IMR-90 (cell line): Measurements from ENCODE around the gene LDHB. TPM values are rescaled to one million over a fixed set of nuclear protein-coding genes. Genes with fewer than 3 reads are reported as not detected.

Experiments
- ATAC-seq: fragments of 200-7000 bp; cut with Tn5 transposase; 2 replicates; pipeline ENCODE4 v1.9.1; 2020; ENCODE audit warnings: low read depth, mild to moderate bottlenecking, moderate library complexity
- BruUV-seq: library from RNA; stranded (reverse); fragments of 400-500 nt; replicated peaks from 2 replicates; lab custom pipeline; 2021; lab: Mats Ljungman, UMichigan
- CTCF ChIA-PET: fragments of 300-600 bp; formaldehyde crosslinking; extraction: SDS; loops from one replicate; lab custom pipeline; 2021; ENCODE audit warnings: antibody characterized with exemption; lab: Yijun Ruan, JAX
- POLR2A ChIA-PET: fragments of 300-600 bp; sonication (Branson Sonifier 250); formaldehyde crosslinking; loops from one replicate; lab custom pipeline; 2022; ENCODE audit warnings: antibody characterized with exemption; ENCODE audit not compliant: unreplicated experiment; lab: Charles Lee
- DNase-seq: peaks from one replicate; pipeline ENCODE4 v3.0.0; 2013
- H2AFZ ChIP-seq: replicated peaks from 2 replicates; pipeline ENCODE3; 2013; ENCODE audit warnings: low read length, mild to moderate bottlenecking; ENCODE audit not compliant: poor library complexity
- H2AK5ac ChIP-seq: 2 replicates; pipeline ENCODE4 v1.6.1; 2013; ENCODE audit warnings: low read depth, low read length, inconsistent platforms
- H2AK9ac ChIP-seq: replicated peaks from 2 replicates; pipeline ENCODE3; 2013; ENCODE audit warnings: mild to moderate bottlenecking, low read depth, low read length, moderate library complexity; ENCODE audit not compliant: poor library complexity
- H2BK120ac ChIP-seq: 2 replicates; pipeline ENCODE4 v1.6.1; 2013; ENCODE audit warnings: low read depth, low read length, inconsistent platforms
- H2BK15ac ChIP-seq: 3 replicates; pipeline ENCODE4 v1.6.1; 2013; ENCODE audit warnings: low read depth, low read length, inconsistent platforms
- H2BK20ac ChIP-seq: 2 replicates; pipeline ENCODE4 v1.6.1; 2013; ENCODE audit warnings: low read depth, mild to moderate bottlenecking, inconsistent platforms, low read length, moderate library complexity
- H2BK5ac ChIP-seq: 2 replicates; pipeline ENCODE4 v1.6.1; 2013; ENCODE audit warnings: mild to moderate bottlenecking, low read depth, low read length, inconsistent platforms; ENCODE audit not compliant: poor library complexity, severe bottlenecking
- H3K14ac ChIP-seq: replicated peaks from 2 replicates; pipeline ENCODE4 v1.6.1; 2013; ENCODE audit warnings: low read depth, low read length, inconsistent platforms
- H3K18ac ChIP-seq: 2 replicates; pipeline ENCODE4 v1.6.1; 2013; ENCODE audit warnings: low read depth, low read length, control low read depth
- H3K23ac ChIP-seq: 2 replicates; pipeline ENCODE4 v1.6.1; 2013; ENCODE audit warnings: low read depth, low read length, inconsistent platforms
- H3K27ac ChIP-seq: 2 replicates; pipeline ENCODE4 v1.5.1; 2013; ENCODE audit warnings: mild to moderate bottlenecking, control low read depth, low read length; ENCODE audit not compliant: insufficient read depth
- H3K27me3 ChIP-seq: 2 replicates; pipeline ENCODE4 v1.6.1; 2013; ENCODE audit warnings: low read length; ENCODE audit not compliant: control insufficient read depth, insufficient read depth
- H3K36me3 ChIP-seq: 2 replicates; pipeline ENCODE4 v1.6.1; 2013; ENCODE audit warnings: low read length, mixed read lengths; ENCODE audit not compliant: control insufficient read depth, insufficient read depth
- H3K4ac ChIP-seq: 2 replicates; pipeline ENCODE4 v1.6.1; 2013; ENCODE audit warnings: low read depth, low read length, inconsistent platforms
- H3K4me1 ChIP-seq: 2 replicates; pipeline ENCODE4 v1.6.1; 2013; ENCODE audit warnings: low read length, mixed read lengths; ENCODE audit not compliant: control insufficient read depth, insufficient read depth
- H3K4me2 ChIP-seq: 2 replicates; pipeline ENCODE4 v1.6.1; 2013; ENCODE audit warnings: low read depth, mild to moderate bottlenecking, control low read depth, low read length, moderate library complexity
- H3K4me3 ChIP-seq: 2 replicates; pipeline ENCODE4 v1.5.1; 2013; ENCODE audit warnings: low read depth, mild to moderate bottlenecking, control low read depth, low read length, moderate library complexity; ENCODE audit not compliant: insufficient read depth
- H3K56ac ChIP-seq: 2 replicates; pipeline ENCODE4 v1.6.1; 2013; ENCODE audit warnings: low read length, inconsistent platforms; ENCODE audit not compliant: insufficient read depth; ENCODE audit errors: extremely low read depth
- H3K79me1 ChIP-seq, 2 experiments: 2 replicates each; pipeline ENCODE4 v1.6.1; 2013; ENCODE audit warnings: low read length in 2 of 2, inconsistent platforms in 1 of 2, low read depth in 1 of 2
- H3K9ac ChIP-seq: 2 replicates; pipeline ENCODE4 v1.6.1; 2013; ENCODE audit warnings: low read depth, low read length, control low read depth
- H3K9me1 ChIP-seq: 2 replicates; pipeline ENCODE4 v1.6.1; 2013; ENCODE audit warnings: low read length, inconsistent platforms; ENCODE audit not compliant: insufficient read depth
- H3K9me3 ChIP-seq: 2 replicates; pipeline ENCODE4 v1.6.1; 2013; ENCODE audit warnings: low read length; ENCODE audit not compliant: control insufficient read depth, insufficient read depth
- H4K20me1 ChIP-seq: 2 replicates; pipeline ENCODE4 v1.6.1; 2013; ENCODE audit warnings: low read length, inconsistent platforms; ENCODE audit not compliant: insufficient read depth
- H4K5ac ChIP-seq: 2 replicates; pipeline ENCODE4 v1.6.1; 2013; ENCODE audit warnings: mild to moderate bottlenecking, low read depth, low read length, control low read depth
- H4K8ac ChIP-seq, 2 experiments: 2 replicates each; pipeline ENCODE4 v1.6.1; 2013; ENCODE audit warnings: low read depth in 2 of 2, low read length in 2 of 2, control low read depth in 1 of 2, inconsistent platforms in 1 of 2
- H4K91ac ChIP-seq: 2 replicates; pipeline ENCODE4 v1.6.1; 2013; ENCODE audit warnings: low read depth, low read length, inconsistent platforms; ENCODE audit not compliant: insufficient read depth
- BHLHE40 ChIP-seq: fragments of 150-350 bp; IDR thresholded peaks from 2 replicates; pipeline ENCODE4 v1.6.1; 2016; ENCODE audit warnings: mild to moderate bottlenecking, low read depth, low read length
- FOS ChIP-seq: fragments of 150-350 bp; IDR thresholded peaks from 2 replicates; pipeline ENCODE4 v1.6.1; 2016; ENCODE audit warnings: low read depth, low read length
- POLR2A ChIP-seq: IDR thresholded peaks from 2 replicates; pipeline ENCODE4 v1.6.1; 2012; ENCODE audit warnings: mild to moderate bottlenecking, low read depth, low read length
- WGBS, 2 experiments: methylation state at CpG; one replicate each; pipeline versions ENCODE4 v1.1.5 to v1.1.7; 2013; ENCODE audit warnings: missing lambda C conversion rate in 2 of 2; ENCODE audit not compliant: insufficient read length in 1 of 2; ENCODE audit errors: extremely low coverage in 2 of 2; 5-methylcytosine and 5-hydroxymethylcytosine counted together
- dilution Hi-C: fragments of 300-500 bp; cut with HindIII; formaldehyde crosslinking; loops from one replicate; pipeline ENCODE4 v1.14.3; 2018; ENCODE audit warnings: low sequenced_read_pairs; ENCODE audit not compliant: unreplicated experiment
- in situ Hi-C: fragments of 300-500 bp; cut with MboI; formaldehyde crosslinking; loops from 3 replicates; pipeline ENCODE4 v1.14.3; 2019; ENCODE audit warnings: low sequenced_read_pairs, inconsistent platforms, mixed read lengths
- intact Hi-C: fragments of 100-400 bp; cut with micrococcal nuclease; formaldehyde crosslinking; loops from 2 replicates; pipeline ENCODE4 v1.10.0; 2022
- polyA plus RNA-seq, 3 experiments: library from polyadenylated mRNA; depleted of rRNA; stranded (reverse); fragments of >200 nt; gene quantifications; 2 replicates each; pipeline ENCODE4 v1.2.3, GENCODE V29; 2012; ENCODE audit warnings: low replicate concordance in 1 of 3
- total RNA-seq: library from RNA; depleted of rRNA; stranded (reverse); fragments of >200 nt; gene quantifications from 2 replicates; pipeline ENCODE4 v1.2.3, GENCODE V29; 2012
- TF ChIP-seq, protein P1 (sequence below): conservative IDR thresholded peaks from 2 replicates; pipeline ENCODE4 v1.5.1; 2012; ENCODE audit warnings: mild to moderate bottlenecking, low read depth, low read length, improper control_type of control experiment
- TF ChIP-seq, protein P2 (sequence below): fragments of 150-350 bp; IDR thresholded peaks from 2 replicates; pipeline ENCODE4 v1.6.1; 2017; ENCODE audit warnings: mild to moderate bottlenecking, antibody characterized with exemption, low read length, low read depth

Gene LDHB
- total and polyA plus RNA-seq, 2 of the 4 experiments (the other 2 are of a cell fraction): 623 to 630 TPM

DNA sequence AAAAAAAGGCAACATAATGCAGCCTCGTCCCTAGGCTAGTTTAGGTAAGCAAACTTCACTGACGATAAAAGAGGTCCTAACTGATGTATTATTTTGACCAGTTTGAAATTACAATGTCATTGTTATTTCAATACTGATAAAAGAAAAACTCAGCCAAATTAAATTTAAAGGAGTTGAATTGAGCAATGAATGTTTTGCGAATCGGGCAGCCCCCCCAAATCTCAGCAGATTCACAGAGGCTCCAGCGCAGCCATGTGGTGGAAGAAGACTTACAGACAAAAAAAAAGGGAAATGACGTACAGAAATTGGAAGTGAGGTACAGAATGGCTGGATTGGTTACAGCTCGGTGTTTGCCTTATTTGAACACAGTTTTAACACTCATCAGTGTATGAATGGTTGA lies 8.2 kb upstream of the LDHB start:
- Histone ChIP-seq H3K79me1 (no peaks in the 10 kb centered on the region), H4K8ac (no peak overlapping the region), H2AK9ac (no peak overlapping the region), H2AK5ac (no peak overlapping the region), H3K4me2 (no peak overlapping the region), H3K18ac (no peak overlapping the region), H3K4me1 (no peaks in the 10 kb centered on the region), H3K9ac (no peak overlapping the region), H3K9me1 (no peaks in the 10 kb centered on the region), H3K27me3 (peaks cover 18% of the 10 kb centered on the region), H2BK15ac (no peak overlapping the region), H4K20me1 (no peaks in the 10 kb centered on the region), H2BK120ac (no peak overlapping the region), H2BK5ac (no peak overlapping the region), H4K5ac (no peak overlapping the region), H3K4me3 (no peak overlapping the region), H3K23ac (no peak overlapping the region), H4K91ac (no peak overlapping the region), H3K14ac (no peak overlapping the region), H3K27ac (no peak overlapping the region), H2AFZ (no peak overlapping the region), H3K9me3 (no peaks in the 10 kb centered on the region), H3K4ac (no peak overlapping the region), H2BK20ac (no peak overlapping the region), H3K56ac (no peak overlapping the region), H3K36me3 (no peaks in the 10 kb centered on the region)
- dilution Hi-C loops (no loop called here), in situ Hi-C loops (no loop called here), intact Hi-C loops (no loop called here)
- ChIA-PET POLR2A (no interaction called here), CTCF (interaction anchor here (0.8 to 1.0 kb wide), 2 partner anchors 8 to 14 kb away, joined by 3 read pairs; partner anchors contain the start of gene LDHB)
- no CpG with 5 or more reads among the region's 7 CpGs for WGBS, 2 experiments
- TF ChIP-seq FOS (no peak), BHLHE40 (no peak), POLR2A (no peak)
- TF ChIP-seq, protein P1, sequence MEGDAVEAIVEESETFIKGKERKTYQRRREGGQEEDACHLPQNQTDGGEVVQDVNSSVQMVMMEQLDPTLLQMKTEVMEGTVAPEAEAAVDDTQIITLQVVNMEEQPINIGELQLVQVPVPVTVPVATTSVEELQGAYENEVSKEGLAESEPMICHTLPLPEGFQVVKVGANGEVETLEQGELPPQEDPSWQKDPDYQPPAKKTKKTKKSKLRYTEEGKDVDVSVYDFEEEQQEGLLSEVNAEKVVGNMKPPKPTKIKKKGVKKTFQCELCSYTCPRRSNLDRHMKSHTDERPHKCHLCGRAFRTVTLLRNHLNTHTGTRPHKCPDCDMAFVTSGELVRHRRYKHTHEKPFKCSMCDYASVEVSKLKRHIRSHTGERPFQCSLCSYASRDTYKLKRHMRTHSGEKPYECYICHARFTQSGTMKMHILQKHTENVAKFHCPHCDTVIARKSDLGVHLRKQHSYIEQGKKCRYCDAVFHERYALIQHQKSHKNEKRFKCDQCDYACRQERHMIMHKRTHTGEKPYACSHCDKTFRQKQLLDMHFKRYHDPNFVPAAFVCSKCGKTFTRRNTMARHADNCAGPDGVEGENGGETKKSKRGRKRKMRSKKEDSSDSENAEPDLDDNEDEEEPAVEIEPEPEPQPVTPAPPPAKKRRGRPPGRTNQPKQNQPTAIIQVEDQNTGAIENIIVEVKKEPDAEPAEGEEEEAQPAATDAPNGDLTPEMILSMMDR: no peak
- TF ChIP-seq, protein P2, sequence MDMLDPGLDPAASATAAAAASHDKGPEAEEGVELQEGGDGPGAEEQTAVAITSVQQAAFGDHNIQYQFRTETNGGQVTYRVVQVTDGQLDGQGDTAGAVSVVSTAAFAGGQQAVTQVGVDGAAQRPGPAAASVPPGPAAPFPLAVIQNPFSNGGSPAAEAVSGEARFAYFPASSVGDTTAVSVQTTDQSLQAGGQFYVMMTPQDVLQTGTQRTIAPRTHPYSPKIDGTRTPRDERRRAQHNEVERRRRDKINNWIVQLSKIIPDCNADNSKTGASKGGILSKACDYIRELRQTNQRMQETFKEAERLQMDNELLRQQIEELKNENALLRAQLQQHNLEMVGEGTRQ: no peak
- no peak for DNase-seq
- ATAC-seq: no peak
- BruUV-seq: no TSS peak
